IMR-90 (cell line): ENCODE data around the gene TLCD5. TPM values are rescaled to one million over a fixed set of nuclear protein-coding genes. Genes with fewer than 3 reads are reported as not detected.

Experiments used
- ATAC-seq: fragments of 200-7000 bp; cut with Tn5 transposase; 2 replicates; pipeline ENCODE4 v1.9.1; 2020; ENCODE audit warnings: low read depth, mild to moderate bottlenecking, moderate library complexity
- BruUV-seq: library from RNA; stranded (reverse); fragments of 400-500 nt; replicated peaks from 2 replicates; lab custom pipeline; 2021; lab: Mats Ljungman, UMichigan
- CTCF ChIA-PET: fragments of 300-600 bp; formaldehyde crosslinking; extraction: SDS; loops from one replicate; lab custom pipeline; 2021; ENCODE audit warnings: antibody characterized with exemption; lab: Yijun Ruan, JAX
- POLR2A ChIA-PET: fragments of 300-600 bp; sonication (Branson Sonifier 250); formaldehyde crosslinking; loops from one replicate; lab custom pipeline; 2022; ENCODE audit warnings: antibody characterized with exemption; ENCODE audit not compliant: unreplicated experiment; lab: Charles Lee
- DNase-seq: peaks from one replicate; pipeline ENCODE4 v3.0.0; 2013
- H2AFZ ChIP-seq: replicated peaks from 2 replicates; pipeline ENCODE3; 2013; ENCODE audit warnings: low read length, mild to moderate bottlenecking; ENCODE audit not compliant: poor library complexity
- H2AK5ac ChIP-seq: 2 replicates; pipeline ENCODE4 v1.6.1; 2013; ENCODE audit warnings: low read depth, low read length, inconsistent platforms
- H2AK9ac ChIP-seq: replicated peaks from 2 replicates; pipeline ENCODE3; 2013; ENCODE audit warnings: mild to moderate bottlenecking, low read depth, low read length, moderate library complexity; ENCODE audit not compliant: poor library complexity
- H2BK120ac ChIP-seq: 2 replicates; pipeline ENCODE4 v1.6.1; 2013; ENCODE audit warnings: low read depth, low read length, inconsistent platforms
- H2BK15ac ChIP-seq: 3 replicates; pipeline ENCODE4 v1.6.1; 2013; ENCODE audit warnings: low read depth, low read length, inconsistent platforms
- H2BK20ac ChIP-seq: 2 replicates; pipeline ENCODE4 v1.6.1; 2013; ENCODE audit warnings: low read depth, mild to moderate bottlenecking, inconsistent platforms, low read length, moderate library complexity
- H2BK5ac ChIP-seq: 2 replicates; pipeline ENCODE4 v1.6.1; 2013; ENCODE audit warnings: mild to moderate bottlenecking, low read depth, low read length, inconsistent platforms; ENCODE audit not compliant: poor library complexity, severe bottlenecking
- H3K14ac ChIP-seq: replicated peaks from 2 replicates; pipeline ENCODE4 v1.6.1; 2013; ENCODE audit warnings: low read depth, low read length, inconsistent platforms
- H3K18ac ChIP-seq: 2 replicates; pipeline ENCODE4 v1.6.1; 2013; ENCODE audit warnings: low read depth, low read length, control low read depth
- H3K23ac ChIP-seq: 2 replicates; pipeline ENCODE4 v1.6.1; 2013; ENCODE audit warnings: low read depth, low read length, inconsistent platforms
- H3K27ac ChIP-seq: 2 replicates; pipeline ENCODE4 v1.5.1; 2013; ENCODE audit warnings: mild to moderate bottlenecking, control low read depth, low read length; ENCODE audit not compliant: insufficient read depth
- H3K27me3 ChIP-seq: 2 replicates; pipeline ENCODE4 v1.6.1; 2013; ENCODE audit warnings: low read length; ENCODE audit not compliant: control insufficient read depth, insufficient read depth
- H3K36me3 ChIP-seq: 2 replicates; pipeline ENCODE4 v1.6.1; 2013; ENCODE audit warnings: low read length, mixed read lengths; ENCODE audit not compliant: control insufficient read depth, insufficient read depth
- H3K4ac ChIP-seq: 2 replicates; pipeline ENCODE4 v1.6.1; 2013; ENCODE audit warnings: low read depth, low read length, inconsistent platforms
- H3K4me1 ChIP-seq: 2 replicates; pipeline ENCODE4 v1.6.1; 2013; ENCODE audit warnings: low read length, mixed read lengths; ENCODE audit not compliant: control insufficient read depth, insufficient read depth
- H3K4me2 ChIP-seq: 2 replicates; pipeline ENCODE4 v1.6.1; 2013; ENCODE audit warnings: low read depth, mild to moderate bottlenecking, control low read depth, low read length, moderate library complexity
- H3K4me3 ChIP-seq: 2 replicates; pipeline ENCODE4 v1.5.1; 2013; ENCODE audit warnings: low read depth, mild to moderate bottlenecking, control low read depth, low read length, moderate library complexity; ENCODE audit not compliant: insufficient read depth
- H3K56ac ChIP-seq: 2 replicates; pipeline ENCODE4 v1.6.1; 2013; ENCODE audit warnings: low read length, inconsistent platforms; ENCODE audit not compliant: insufficient read depth; ENCODE audit errors: extremely low read depth
- H3K79me1 ChIP-seq, 2 experiments: 2 replicates each; pipeline ENCODE4 v1.6.1; 2013; ENCODE audit warnings: low read length in 2 of 2, inconsistent platforms in 1 of 2, low read depth in 1 of 2
- H3K9ac ChIP-seq: 2 replicates; pipeline ENCODE4 v1.6.1; 2013; ENCODE audit warnings: low read depth, low read length, control low read depth
- H3K9me1 ChIP-seq: 2 replicates; pipeline ENCODE4 v1.6.1; 2013; ENCODE audit warnings: low read length, inconsistent platforms; ENCODE audit not compliant: insufficient read depth
- H3K9me3 ChIP-seq: 2 replicates; pipeline ENCODE4 v1.6.1; 2013; ENCODE audit warnings: low read length; ENCODE audit not compliant: control insufficient read depth, insufficient read depth
- H4K20me1 ChIP-seq: 2 replicates; pipeline ENCODE4 v1.6.1; 2013; ENCODE audit warnings: low read length, inconsistent platforms; ENCODE audit not compliant: insufficient read depth
- H4K5ac ChIP-seq: 2 replicates; pipeline ENCODE4 v1.6.1; 2013; ENCODE audit warnings: mild to moderate bottlenecking, low read depth, low read length, control low read depth
- H4K8ac ChIP-seq, 2 experiments: 2 replicates each; pipeline ENCODE4 v1.6.1; 2013; ENCODE audit warnings: low read depth in 2 of 2, low read length in 2 of 2, control low read depth in 1 of 2, inconsistent platforms in 1 of 2
- H4K91ac ChIP-seq: 2 replicates; pipeline ENCODE4 v1.6.1; 2013; ENCODE audit warnings: low read depth, low read length, inconsistent platforms; ENCODE audit not compliant: insufficient read depth
- CTCF ChIP-seq: conservative IDR thresholded peaks from 2 replicates; pipeline ENCODE4 v1.5.1; 2012; ENCODE audit warnings: mild to moderate bottlenecking, low read depth, low read length, improper control_type of control experiment
- MAZ ChIP-seq: IDR thresholded peaks from 2 replicates; pipeline ENCODE4 v1.6.1; 2012; ENCODE audit warnings: low read depth, mild to moderate bottlenecking, low read length, improper control_type of control experiment, moderate library complexity, borderline replicate concordance
- NFE2L2 ChIP-seq: fragments of 150-350 bp; IDR thresholded peaks from 2 replicates; pipeline ENCODE4 v1.6.1; 2016; ENCODE audit warnings: low read depth, mild to moderate bottlenecking, low read length
- WGBS, 2 experiments: methylation state at CpG; one replicate each; pipeline versions ENCODE4 v1.1.5 to v1.1.7; 2013; ENCODE audit warnings: missing lambda C conversion rate in 2 of 2; ENCODE audit not compliant: insufficient read length in 1 of 2; ENCODE audit errors: extremely low coverage in 2 of 2; 5-methylcytosine and 5-hydroxymethylcytosine counted together
- dilution Hi-C: fragments of 300-500 bp; cut with HindIII; formaldehyde crosslinking; loops from one replicate; pipeline ENCODE4 v1.14.3; 2018; ENCODE audit warnings: low sequenced_read_pairs; ENCODE audit not compliant: unreplicated experiment
- in situ Hi-C: fragments of 300-500 bp; cut with MboI; formaldehyde crosslinking; loops from 3 replicates; pipeline ENCODE4 v1.14.3; 2019; ENCODE audit warnings: low sequenced_read_pairs, inconsistent platforms, mixed read lengths
- intact Hi-C: fragments of 100-400 bp; cut with micrococcal nuclease; formaldehyde crosslinking; loops from 2 replicates; pipeline ENCODE4 v1.10.0; 2022
- polyA plus RNA-seq, 3 experiments: library from polyadenylated mRNA; depleted of rRNA; stranded (reverse); fragments of >200 nt; gene quantifications; 2 replicates each; pipeline ENCODE4 v1.2.3, GENCODE V29; 2012; ENCODE audit warnings: low replicate concordance in 1 of 3
- total RNA-seq: library from RNA; depleted of rRNA; stranded (reverse); fragments of >200 nt; gene quantifications from 2 replicates; pipeline ENCODE4 v1.2.3, GENCODE V29; 2012

The TLCD5 gene
- total and polyA plus RNA-seq, 2 of the 4 experiments (the other 2 are of a cell fraction): 9.5 to 11.5 TPM

- H3K14ac ChIP-seq: no peak overlapping the region
- no peak overlapping the region for H3K27ac ChIP-seq
- no TSS peak for BruUV-seq
- no peak overlapping the region for H3K4me2 ChIP-seq
- no peak overlapping the region for H3K56ac ChIP-seq
- H4K8ac ChIP-seq: no peak overlapping the region
- H2AK5ac ChIP-seq: no peak overlapping the region
- ChIA-PET CTCF (no interaction called here), POLR2A (no interaction called here)
- no peak overlapping the region for H2BK120ac ChIP-seq
- no peak overlapping the region for H2AK9ac ChIP-seq
- H3K4me3 ChIP-seq: no peak overlapping the region
- peaks cover 3% of the 10 kb centered on the region; the same call in 1 of the 2 replicates for H3K36me3 ChIP-seq
- peaks cover 91% of the 10 kb centered on the region for H4K20me1 ChIP-seq
- H2BK20ac ChIP-seq: no peak overlapping the region
- WGBS, 2 experiments: no CpG with 5 or more reads among the region's 6 CpGs
- no peak overlapping the region for H3K9ac ChIP-seq
- H2BK15ac ChIP-seq: no peak overlapping the region
- in situ Hi-C loops (no loop called here), dilution Hi-C loops (no loop called here), intact Hi-C loops (no loop called here)
- H3K4me1 ChIP-seq: peaks cover 18% of the 10 kb centered on the region
- TF ChIP-seq CTCF (no peak), MAZ (no peak), NFE2L2 (no peak)
- no peaks in the 10 kb centered on the region for H3K9me3 ChIP-seq
- H3K79me1 ChIP-seq: peaks cover 20 to 69% of the 10 kb centered on the region in 2 experiments
- H2AFZ ChIP-seq: no peak overlapping the region
- H3K9me1 ChIP-seq: peaks cover 28% of the 10 kb centered on the region
- no peak overlapping the region for H2BK5ac ChIP-seq
- H3K4ac ChIP-seq: no peak overlapping the region
- no peak overlapping the region for H4K91ac ChIP-seq
- no peaks in the 10 kb centered on the region for H3K27me3 ChIP-seq
- no peak overlapping the region for H4K5ac ChIP-seq
- H3K18ac ChIP-seq: no peak overlapping the region
- no peak overlapping the region for H3K23ac ChIP-seq
- DNase-seq: no peak
- no peak for ATAC-seq
Observed at GRCh38 chr11:120357620-120358019, 32.5 kb downstream of the TLCD5 start.
